Measurements from ENCODE around the gene AIDA. TPM values are rescaled to one million over a fixed set of nuclear protein-coding genes. Genes with fewer than 3 reads are reported as not detected.
A peak's percentile ranks its signal among the peaks of the same experiment; 100 is the strongest.

The AIDA gene
- total RNA-seq, 1 experiment from 2014 or later: 80.0 TPM

- Histone ChIP-seq H3K27me3 (replicated peaks; ENCODE audit: insufficient read depth, low read depth, low read length, poor library complexity) (no peaks in the 10 kb centered on the region), H3K36me3 (ENCODE audit: insufficient read depth, low read length, poor library complexity, severe bottlenecking) (peaks cover 16% of the 10 kb centered on the region), H3K27ac (ENCODE audit: low read depth, low read length, poor library complexity, severe bottlenecking) (peak overlapping the region; percentile 91), H3K4me1 (ENCODE audit: insufficient read depth, low read length, poor library complexity, severe bottlenecking) (peaks cover 8% of the 10 kb centered on the region), H3K9me3 (ENCODE audit: low read depth, low read length, poor library complexity, severe bottlenecking) (no peaks in the 10 kb centered on the region), H3K4me3 (ENCODE audit: low read depth, low read length, poor library complexity, severe bottlenecking) (peak overlapping the region; percentile 70)
- no peak for TF ChIP-seq CTCF (conservative IDR thresholded peaks at IDR 0.05; ENCODE audit: low read depth, low read length)
- intact Hi-C loops (cut with micrococcal nuclease; ENCODE audit: unreplicated experiment): loop anchor here (10.0 kb wide), 1 partner anchor 441 kb away; no protein-coding TSS in a partner anchor
- TSS peak; percentile 93 for BruUV-seq (replicated peaks)
- no peak for DNase-seq (ENCODE audit: low spot score)
- ChIA-PET POLR2A (ENCODE audit: low non-redundant PET) (no interaction called here), CTCF (interaction anchor here (0.9 kb wide), 1 partner anchor 9 kb away, joined by 7 read pairs; no protein-coding TSS in a partner anchor)
Measured at GRCh38 chr1:222643606-222643937, 68.7 kb downstream of the AIDA start.

GRCh38 chr1:222642468-222642867 lies 69.8 kb downstream of the AIDA start:
- ChIA-PET CTCF (no interaction called here), POLR2A (ENCODE audit: low non-redundant PET) (no interaction called here)
- Histone ChIP-seq H3K27me3 (replicated peaks; ENCODE audit: insufficient read depth, low read depth, low read length, poor library complexity) (no peaks in the 10 kb centered on the region), H3K9me3 (ENCODE audit: low read depth, low read length, poor library complexity, severe bottlenecking) (no peaks in the 10 kb centered on the region), H3K36me3 (ENCODE audit: insufficient read depth, low read length, poor library complexity, severe bottlenecking) (peaks cover 15% of the 10 kb centered on the region), H3K4me1 (ENCODE audit: insufficient read depth, low read length, poor library complexity, severe bottlenecking) (peaks cover 8% of the 10 kb centered on the region), H3K27ac (ENCODE audit: low read depth, low read length, poor library complexity, severe bottlenecking) (no peak overlapping the region), H3K4me3 (ENCODE audit: low read depth, low read length, poor library complexity, severe bottlenecking) (no peak overlapping the region)
- no peak for TF ChIP-seq CTCF (conservative IDR thresholded peaks at IDR 0.05; ENCODE audit: low read depth, low read length)
- TF ChIP-seq EZH2 (IDR thresholded peaks at IDR 0.05; ENCODE audit: borderline replicate concordance, low read depth, low read length, poor library complexity, severe bottlenecking): no peak
- no peak for DNase-seq (ENCODE audit: low spot score)
- no TSS peak for BruUV-seq (replicated peaks)
- intact Hi-C loops (cut with micrococcal nuclease; ENCODE audit: unreplicated experiment): loop anchor here (10.0 kb wide), 1 partner anchor 442 kb away; no protein-coding TSS in a partner anchor

- peaks cover 8% of the 10 kb centered on the region for H3K36me3 ChIP-seq (ENCODE audit: insufficient read depth, low read length, poor library complexity, severe bottlenecking)
- CTCF ChIA-PET: no interaction called here
- peaks cover 8% of the 10 kb centered on the region for H3K4me1 ChIP-seq (ENCODE audit: insufficient read depth, low read length, poor library complexity, severe bottlenecking)
- DNase-seq (ENCODE audit: low spot score): peak; percentile 27
- intact Hi-C loops (cut with micrococcal nuclease; ENCODE audit: unreplicated experiment): loop anchor here (10.0 kb wide), 1 partner anchor 443 kb away; no protein-coding TSS in a partner anchor
- BruUV-seq (replicated peaks): no TSS peak
- TF ChIP-seq CTCF (conservative IDR thresholded peaks at IDR 0.05; ENCODE audit: low read depth, low read length) (no peak), EZH2 (IDR thresholded peaks at IDR 0.05; ENCODE audit: borderline replicate concordance, low read depth, low read length, poor library complexity, severe bottlenecking) (no peak)
- no peak overlapping the region for H3K4me3 ChIP-seq (ENCODE audit: low read depth, low read length, poor library complexity, severe bottlenecking)
- POLR2A ChIA-PET (ENCODE audit: low non-redundant PET): interaction anchor here (0.5 kb wide), 1 partner anchor 14 kb away, joined by 3 read pairs; no protein-coding TSS in a partner anchor
- H3K27me3 ChIP-seq (replicated peaks; ENCODE audit: insufficient read depth, low read depth, low read length, poor library complexity): no peaks in the 10 kb centered on the region
- H3K9me3 ChIP-seq (ENCODE audit: low read depth, low read length, poor library complexity, severe bottlenecking): no peaks in the 10 kb centered on the region
- no peak overlapping the region for H3K27ac ChIP-seq (ENCODE audit: low read depth, low read length, poor library complexity, severe bottlenecking)
Measured at GRCh38 chr1:222641269-222641948, 70.9 kb downstream of the AIDA start.
